Left ventricle myocardium inferior (tissue), 1 donor: ENCODE results near the gene USP22. TPM values are rescaled to one million over a fixed set of nuclear protein-coding genes. Genes with fewer than 3 reads are reported as not detected.

ENCODE experiments used
- DNase-seq: peaks from one replicate; pipeline ENCODE4 v3.0.0-alpha.2; 2020
- H3K27ac ChIP-seq: fragments of 200-600 bp; replicated peaks from 2 replicates; pipeline ENCODE4 v1.8.0; 2021
- H3K27me3 ChIP-seq: fragments of 200-600 bp; 2 replicates; pipeline ENCODE4 v1.8.0; 2021; ENCODE audit warnings: low read depth
- H3K36me3 ChIP-seq: fragments of 200-600 bp; 2 replicates; pipeline ENCODE4 v1.8.0; 2021
- H3K4me1 ChIP-seq: fragments of 200-600 bp; 2 replicates; pipeline ENCODE4 v1.8.0; 2021
- H3K4me3 ChIP-seq: fragments of 200-600 bp; 2 replicates; pipeline ENCODE4 v1.8.0; 2021; ENCODE audit warnings: mild to moderate bottlenecking, moderate library complexity
- H3K9me3 ChIP-seq: fragments of 200-600 bp; replicated peaks from 2 replicates; pipeline ENCODE4 v1.8.0; 2021
- CTCF ChIP-seq: fragments of 200-600 bp; IDR thresholded peaks from 2 replicates; pipeline ENCODE4 v1.8.0; 2021; ENCODE audit warnings: antibody characterized with exemption, mild to moderate bottlenecking, borderline replicate concordance
- intact Hi-C: fragments of 100-400 bp; cut with micrococcal nuclease; formaldehyde crosslinking; loops from one replicate; pipeline ENCODE4 v1.11.0; 2022
- total RNA-seq: library from RNA; stranded (reverse); fragmentation: NEBNext Ultra II Directional; extraction: Animal tissue kit (Norgen Biotek cat#: 25700); gene quantifications from one replicate; pipeline ENCODE4 v1.2.1, GENCODE V29; 2021
- donor health status: DM: no; HTN: yes; CAD: no; lungs with severe emphysema.

The USP22 gene
- total RNA-seq, 1 donor from 2014 or later = 159 TPM

DNA sequence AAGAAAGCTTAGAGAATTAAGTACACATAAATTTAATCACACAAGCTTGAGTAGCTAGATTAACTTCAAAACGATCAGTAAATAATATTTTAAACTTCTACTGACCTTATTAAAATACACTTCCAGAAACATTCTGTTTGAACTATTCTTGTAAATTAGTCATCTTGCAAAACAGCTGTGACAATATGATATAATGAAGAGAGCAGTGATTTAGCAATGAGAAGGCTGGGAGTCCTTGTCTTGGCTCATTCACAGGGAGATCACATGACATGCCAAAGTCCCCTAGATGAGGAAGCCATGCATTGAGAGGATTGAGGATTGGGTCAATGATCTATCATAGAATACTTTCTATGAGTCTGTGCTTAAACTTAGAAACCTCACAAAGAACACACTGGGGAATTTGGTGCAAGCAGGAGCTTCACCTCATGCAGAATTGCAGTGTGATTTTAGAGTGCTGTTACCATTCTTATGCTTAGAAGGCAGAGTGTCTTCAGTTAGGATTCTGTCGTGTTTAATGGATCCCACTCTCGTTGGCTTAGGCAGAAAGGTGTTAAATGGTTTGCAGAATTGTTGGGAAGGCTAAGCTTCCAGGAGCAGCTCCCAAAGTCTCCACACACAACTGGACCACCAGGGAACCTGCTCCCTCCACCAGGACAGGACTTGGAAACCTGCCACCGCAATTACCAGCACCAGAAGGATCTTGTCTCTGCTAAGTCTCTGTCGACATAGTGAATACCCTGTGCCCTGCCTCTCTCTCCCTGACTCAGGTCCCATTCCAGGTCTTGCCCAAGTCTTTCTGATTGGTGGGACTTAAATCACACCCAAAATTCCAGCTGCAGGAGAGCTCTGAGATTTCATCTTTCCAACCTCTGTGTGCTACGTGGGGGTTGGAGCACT, 87.1 kb downstream of the USP22 start:
- TF ChIP-seq CTCF = no peak
- Histone ChIP-seq H3K4me1 (peaks cover 5% of the 10 kb centered on the region), H3K27ac (peak overlapping the region; percentile 64), H3K4me3 (no peak overlapping the region), H3K36me3 (no peaks in the 10 kb centered on the region), H3K9me3 (no peaks in the 10 kb centered on the region), H3K27me3 (peaks cover 23% of the 10 kb centered on the region)
- DNase-seq = peak; percentile 27
- intact Hi-C loops = no loop called here

- Histone ChIP-seq H3K4me1 (peaks cover 5% of the 10 kb centered on the region), H3K36me3 (no peaks in the 10 kb centered on the region), H3K27ac (peak overlapping the region; percentile 64), H3K27me3 (peaks cover 23% of the 10 kb centered on the region), H3K9me3 (no peaks in the 10 kb centered on the region), H3K4me3 (no peak overlapping the region)
- DNase-seq = no peak
- no peak for TF ChIP-seq CTCF
- intact Hi-C loops = no loop called here
These were observed 88.0 kb downstream of the USP22 start for GRCh38 chr17:20954794-20955193.

- no peak for TF ChIP-seq CTCF
- H3K4me1 ChIP-seq = peaks cover 5% of the 10 kb centered on the region
- no peaks in the 10 kb centered on the region for H3K9me3 ChIP-seq
- H3K4me3 ChIP-seq = no peak overlapping the region
- peaks cover 34% of the 10 kb centered on the region for H3K27me3 ChIP-seq
- DNase-seq = no peak
- no peaks in the 10 kb centered on the region for H3K36me3 ChIP-seq
- H3K27ac ChIP-seq = no peak overlapping the region
- intact Hi-C loops = no loop called here
These were observed 90.6 kb downstream of the USP22 start for GRCh38 chr17:20952183-20952582.

Other genes with a start within 250 kb of the USP22 start
- gene DHRS7B, start 84.0 kb upstream of the USP22 start, total RNA-seq = 33.4 TPM
- gene TMEM11, start 171.2 kb upstream of the USP22 start, total RNA-seq = 39.7 TPM
- 17.7 TPM for gene NATD1, start 210.4 kb upstream of the USP22 start, total RNA-seq
- gene MAP2K3, start 241.7 kb upstream of the USP22 start, total RNA-seq = 41.7 TPM